GM19043 (cell line): ENCODE results near the gene TPP2.

Source experiments
- ATAC-seq: cut with Tn5 transposase; IDR thresholded peaks from one replicate; pipeline ENCODE4 v1.9.1; 2021; ENCODE audit warnings: low read depth; ENCODE audit not compliant: unreplicated experiment

The TPP2 gene

DNA sequence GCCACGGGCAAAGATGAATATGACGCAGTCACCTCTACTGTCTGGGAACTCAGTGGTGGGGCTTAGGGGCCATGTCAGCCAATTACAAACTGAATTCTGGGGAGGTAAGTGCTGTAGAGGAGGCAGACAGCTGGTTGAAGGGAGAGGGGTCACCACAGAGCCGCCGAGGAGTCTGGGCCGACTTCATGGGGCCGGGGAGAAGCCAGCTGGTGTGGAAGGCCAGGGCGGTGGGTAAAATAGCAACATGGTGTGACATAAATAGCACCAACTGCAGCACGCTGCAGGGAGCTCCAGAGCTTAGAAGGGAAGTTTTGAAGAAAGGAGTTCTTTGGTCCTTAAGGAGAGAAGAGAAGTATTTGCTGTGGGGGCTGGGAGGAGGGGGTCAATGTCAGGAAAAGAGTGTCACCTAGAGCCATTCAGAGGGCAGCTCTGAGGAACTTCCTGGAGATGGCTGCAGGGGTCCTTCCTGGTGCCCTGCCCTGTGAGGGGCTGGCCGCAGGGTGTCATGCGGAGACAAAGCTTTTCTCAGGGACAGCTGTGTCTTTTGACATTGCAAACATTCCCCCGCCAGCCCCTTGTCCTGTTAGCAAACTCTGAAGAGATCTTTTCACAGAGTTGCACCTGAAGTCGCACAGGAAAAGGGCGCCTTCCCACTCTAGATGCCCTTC lies 91.7 kb downstream of the TPP2 start:
- ATAC-seq: no peak

DNA sequence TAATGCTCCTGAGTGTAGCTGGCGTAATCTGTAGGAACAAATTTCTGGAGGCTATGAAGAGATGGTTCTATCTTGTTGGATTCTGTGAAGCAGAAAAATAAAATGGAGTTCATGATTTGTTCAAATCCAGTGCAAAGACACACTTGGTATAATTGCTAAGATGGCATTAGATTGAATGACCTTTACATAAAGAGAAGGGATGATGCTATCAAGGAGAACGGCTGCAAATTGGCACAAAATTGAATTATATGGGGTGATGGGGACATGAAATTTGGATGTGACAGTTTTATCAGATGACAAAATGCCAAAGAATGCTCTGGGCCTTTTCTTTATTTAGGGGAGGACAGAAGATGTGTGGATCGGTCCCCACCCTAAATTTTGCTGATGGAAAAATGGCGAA lies 94.1 kb downstream of the TPP2 start:
- ATAC-seq: no peak

DNA sequence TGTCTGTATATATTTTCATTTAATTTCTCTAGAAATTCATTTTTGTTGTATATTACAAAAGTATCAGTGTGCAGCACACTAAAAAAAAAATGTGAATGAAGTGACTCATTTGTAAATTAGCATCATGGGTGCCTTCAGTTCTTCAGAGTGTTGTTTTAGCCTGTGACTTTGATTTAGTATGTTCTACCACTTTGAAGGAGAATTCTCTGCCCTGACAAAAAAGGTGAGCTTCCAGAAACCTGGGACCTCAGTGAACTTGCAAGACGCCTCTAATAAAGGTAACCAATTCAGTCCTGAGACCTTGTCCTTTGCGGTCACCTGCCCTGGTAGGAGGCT lies 95.7 kb downstream of the TPP2 start:
- no peak for ATAC-seq

DNA sequence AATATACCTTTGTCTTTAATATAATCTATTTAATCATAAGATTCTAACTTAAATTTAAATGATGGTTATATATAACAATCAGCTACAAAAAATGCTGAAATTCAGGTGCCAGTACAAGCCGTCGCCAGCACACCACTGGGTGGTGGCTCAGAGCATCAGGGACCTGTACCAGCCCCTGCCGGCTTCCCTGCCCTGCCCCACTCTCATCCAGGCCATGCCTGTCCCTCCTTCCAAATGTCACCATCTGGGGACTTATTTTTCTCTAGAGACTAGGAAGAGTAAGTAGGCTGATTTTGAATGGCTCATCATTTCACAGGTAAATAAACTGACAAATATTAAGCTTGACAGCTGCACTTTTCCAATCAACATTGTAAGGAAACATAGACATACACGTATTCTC lies 96.5 kb downstream of the TPP2 start:
- ATAC-seq: no peak

DNA sequence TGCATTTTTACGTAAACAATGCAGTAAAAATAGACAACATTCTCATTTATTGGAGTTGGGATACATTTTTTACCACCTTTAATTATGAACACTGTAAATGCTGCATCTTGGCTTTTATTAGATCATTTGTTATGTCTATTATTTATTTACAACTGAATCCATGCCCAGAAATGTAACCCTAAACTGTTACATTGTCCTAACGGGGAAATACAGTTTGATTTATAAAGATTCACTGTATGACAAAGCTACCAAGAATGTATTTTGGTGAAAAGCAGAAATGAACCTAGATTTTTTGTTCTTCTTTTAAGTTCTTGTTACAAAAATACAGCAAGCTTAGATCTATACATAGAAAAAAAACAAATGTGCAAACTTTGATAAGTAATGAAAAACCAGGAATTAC lies 97.0 kb downstream of the TPP2 start:
- no peak for ATAC-seq

DNA sequence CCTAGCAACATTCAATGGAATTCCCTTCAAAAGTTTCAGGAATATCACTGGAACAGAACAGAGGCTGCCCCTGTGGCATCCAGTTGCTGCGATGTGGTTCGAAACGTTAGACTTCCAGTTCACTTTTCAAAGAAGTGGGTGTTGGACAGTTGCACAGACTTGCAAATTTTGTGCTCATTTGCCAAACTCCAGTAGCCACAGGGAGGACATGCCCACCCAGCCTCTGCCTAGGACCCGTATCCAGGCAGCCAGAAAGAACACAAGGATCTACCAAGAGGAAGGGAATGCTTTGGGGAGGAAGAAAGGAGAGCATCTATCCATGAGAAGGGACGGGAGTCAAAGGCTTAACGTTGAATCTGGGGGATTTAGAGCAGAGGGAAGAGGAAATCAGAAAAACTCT lies 98.2 kb downstream of the TPP2 start, which contains the start of gene METTL21C:
Gene METTL21C, minus strand, starts transcription at position 108 of the 400 bp plus-strand sequence. CDS start 546 bp downstream, outside the sequence.
- ATAC-seq: no peak

DNA sequence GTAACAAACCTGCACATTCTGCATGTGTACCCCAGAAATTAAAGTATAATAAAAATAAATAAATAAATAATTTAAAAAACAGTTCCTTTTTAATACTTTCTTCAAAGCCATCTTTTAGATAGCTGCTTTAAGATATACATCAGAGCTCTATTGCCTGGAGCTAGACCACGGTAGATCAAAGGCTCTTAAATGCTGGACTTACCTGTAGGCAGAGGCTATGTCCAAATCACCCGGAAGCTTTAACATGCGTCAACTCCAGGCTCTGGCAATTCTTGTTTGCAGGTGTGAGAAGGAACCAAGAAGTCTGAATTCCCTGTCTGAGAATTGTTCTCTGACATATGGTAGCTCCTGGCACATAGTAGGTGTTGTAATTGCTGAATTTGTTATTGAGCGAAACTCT lies 99.7 kb downstream of the TPP2 start:
- no peak for ATAC-seq

DNA sequence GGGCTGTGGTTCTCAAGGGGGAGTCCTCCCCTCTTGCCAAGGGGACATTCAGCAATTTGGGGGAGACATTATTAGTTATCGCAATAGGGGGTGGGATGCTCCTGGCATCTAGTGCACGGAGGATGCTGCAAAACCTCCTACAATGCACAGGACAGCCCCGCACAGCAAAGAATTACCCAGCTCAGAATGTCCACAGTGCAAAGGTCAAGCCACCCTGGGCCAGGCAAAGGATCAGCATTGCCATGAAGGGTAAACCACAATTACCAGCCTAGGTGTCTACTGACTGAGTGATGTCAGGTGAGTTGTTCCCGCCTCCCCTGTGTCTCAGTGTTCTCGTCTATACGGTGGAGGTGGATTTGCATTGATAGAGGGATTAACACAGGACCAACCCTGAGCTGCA lies 100.5 kb downstream of the TPP2 start:
- no peak for ATAC-seq

DNA sequence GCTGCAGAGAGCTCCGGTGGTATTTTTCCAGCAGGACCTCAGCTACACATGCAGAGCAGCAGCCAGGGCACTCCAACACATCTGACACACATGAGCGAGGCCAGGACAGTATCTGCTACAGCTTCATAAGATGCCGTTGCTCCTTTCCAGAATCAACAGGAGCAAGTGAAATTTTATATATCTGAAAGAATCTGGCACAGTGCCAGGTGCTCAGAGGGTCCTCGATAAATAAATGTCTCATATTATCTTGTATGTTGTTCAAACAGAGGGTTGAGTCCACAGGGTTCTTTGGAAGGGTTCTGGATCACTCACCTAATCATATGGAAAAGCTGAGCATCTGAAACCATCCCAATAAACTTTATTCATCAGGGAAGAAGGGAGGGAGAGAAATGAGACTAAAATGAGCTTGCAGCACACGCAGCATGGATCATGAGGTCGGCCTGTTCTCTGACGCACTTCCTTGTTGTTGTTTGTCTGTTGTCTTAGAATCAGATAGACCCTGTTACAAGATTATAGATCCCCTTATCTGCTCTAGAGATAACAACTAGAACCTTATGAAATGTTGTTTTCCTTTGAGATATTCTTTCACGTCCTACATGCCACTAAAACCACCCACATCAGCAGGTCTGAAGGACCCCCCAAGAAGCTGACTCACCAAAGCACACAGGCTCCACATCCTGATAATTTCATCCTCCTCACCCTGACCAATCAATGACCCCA lies 101.3 kb downstream of the TPP2 start:
- no peak for ATAC-seq

DNA sequence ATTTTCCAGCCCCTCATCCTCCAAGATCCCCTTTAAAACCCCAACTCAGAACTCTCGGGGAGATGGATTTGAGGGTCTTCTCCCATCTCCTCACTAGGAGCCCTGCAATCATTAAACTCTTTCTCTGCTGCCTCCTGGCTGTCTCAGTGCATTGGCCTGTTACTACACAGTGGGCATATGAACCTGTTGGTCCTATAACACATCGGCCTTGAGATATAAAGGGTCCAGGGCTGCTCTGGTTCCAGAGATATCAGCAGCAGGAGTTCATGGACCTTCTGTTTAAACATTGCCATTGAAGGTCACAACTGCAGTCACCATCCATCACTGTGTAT lies 101.8 kb downstream of the TPP2 start:
- no peak for ATAC-seq

DNA sequence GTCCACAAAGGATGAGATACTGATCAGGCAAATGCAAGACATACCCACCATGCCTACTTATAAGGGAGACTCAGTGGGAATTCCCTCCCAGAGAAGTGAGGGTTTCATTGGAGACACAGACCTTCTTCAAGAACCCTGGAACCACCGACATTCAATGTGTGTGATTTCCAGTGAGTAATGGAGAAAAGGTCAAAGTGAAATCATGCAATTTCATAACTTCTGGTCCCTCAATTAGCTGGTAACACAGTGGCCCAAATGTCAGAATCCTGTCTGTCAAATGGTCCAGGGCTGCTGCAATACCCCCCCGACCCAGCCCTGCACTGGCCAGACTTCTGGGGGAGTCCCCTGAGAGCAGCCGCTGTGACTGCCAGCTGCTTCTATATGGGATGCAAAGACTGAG lies 102.7 kb downstream of the TPP2 start:
- ATAC-seq: no peak

DNA sequence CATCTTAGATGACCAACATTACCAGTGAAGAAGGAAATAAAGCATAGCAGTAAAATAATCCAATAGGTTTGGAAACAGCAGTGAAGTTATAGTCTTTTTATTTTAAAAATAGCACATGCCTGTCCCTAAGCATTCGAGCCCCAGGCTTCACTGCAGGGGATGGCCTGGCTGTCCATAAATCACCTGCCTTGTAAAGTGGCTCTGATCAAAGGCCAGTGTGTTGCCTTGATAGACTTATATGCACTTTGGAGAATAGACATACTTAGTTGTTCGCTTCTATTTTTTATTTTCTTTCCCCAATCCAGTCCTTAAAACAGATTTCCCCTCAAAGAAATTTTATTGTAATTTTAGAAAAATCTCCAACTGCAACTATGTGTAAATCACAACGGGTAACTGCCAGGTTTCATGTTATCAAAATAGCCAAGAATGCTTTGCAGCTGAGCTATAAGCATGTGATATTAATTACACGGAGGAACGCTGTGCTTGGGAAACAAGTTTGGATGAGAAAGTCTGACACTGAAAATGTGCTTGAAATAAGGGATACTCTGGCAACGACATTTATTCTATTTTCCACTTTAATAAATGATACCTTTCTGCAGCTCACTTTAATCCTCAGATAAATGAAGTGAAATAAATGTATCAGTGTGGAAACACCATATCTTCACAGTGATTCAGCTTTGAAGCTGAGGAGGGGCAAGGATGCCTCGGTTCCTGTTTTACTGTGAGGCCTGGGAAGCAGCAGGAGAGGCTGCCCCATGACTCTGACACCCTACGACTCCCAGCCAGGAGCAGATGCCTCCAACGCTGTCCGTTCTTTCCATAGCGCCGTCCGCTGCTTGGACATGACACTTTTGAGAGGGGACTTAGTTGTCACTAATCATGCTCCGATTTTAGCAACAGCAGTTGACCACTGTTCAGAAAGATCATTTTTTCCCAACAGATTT lies 103.6 kb downstream of the TPP2 start:
- no peak for ATAC-seq

DNA sequence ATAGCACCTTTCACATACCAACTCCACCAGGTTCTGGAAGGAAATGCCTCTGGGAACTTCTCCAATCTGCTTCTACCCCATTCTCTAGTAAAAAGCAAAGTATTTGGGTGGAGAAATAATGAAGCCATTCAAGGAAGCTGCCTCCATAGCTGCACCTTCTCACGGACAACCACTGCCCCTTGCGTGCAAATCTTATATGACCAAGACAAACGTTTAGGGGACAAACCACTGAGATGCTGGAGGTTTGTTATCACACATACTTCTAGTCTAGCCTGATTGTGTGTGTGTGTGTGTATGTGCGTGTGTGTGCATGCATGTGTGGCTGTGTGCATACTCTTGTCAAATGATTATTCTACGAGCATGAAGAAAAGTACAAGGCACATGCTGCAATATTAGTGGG lies 104.5 kb downstream of the TPP2 start:
- ATAC-seq: no peak

DNA sequence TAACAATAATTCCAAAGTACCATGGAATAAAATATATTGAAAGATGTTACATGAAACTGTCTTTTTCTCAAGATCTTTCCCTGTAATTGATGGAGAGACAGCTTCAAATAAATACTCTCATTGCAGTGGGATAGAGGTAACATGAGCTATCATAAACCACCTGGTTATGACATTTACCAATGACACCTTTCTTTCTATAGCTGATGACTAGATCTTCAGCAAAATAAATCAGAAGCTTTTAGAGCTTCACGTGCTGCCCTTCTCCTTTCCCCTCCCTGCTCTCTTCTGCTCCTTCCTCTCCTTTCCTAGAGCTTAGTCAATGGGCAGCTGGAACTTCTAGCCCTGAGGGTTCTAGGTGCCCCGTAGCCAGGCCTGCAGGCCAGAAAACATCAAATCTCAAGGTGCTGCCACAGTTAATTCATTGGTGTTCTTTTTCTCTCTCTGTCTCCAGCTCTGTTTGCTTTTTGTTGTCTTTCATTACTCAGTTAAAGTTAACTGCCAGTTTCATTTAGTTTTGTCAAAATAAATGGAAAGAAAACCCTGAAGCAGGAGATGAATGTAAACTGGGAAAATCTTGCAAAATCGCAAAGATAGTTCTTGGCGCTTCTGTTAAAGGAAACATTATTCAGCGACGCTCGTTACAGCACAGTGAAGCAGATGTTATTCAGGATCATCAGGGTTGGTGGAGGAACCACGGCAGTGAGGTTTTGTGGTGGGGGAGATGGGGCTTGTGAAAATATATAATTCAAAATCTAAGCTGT lies 106.4 kb downstream of the TPP2 start:
- no peak for ATAC-seq

DNA sequence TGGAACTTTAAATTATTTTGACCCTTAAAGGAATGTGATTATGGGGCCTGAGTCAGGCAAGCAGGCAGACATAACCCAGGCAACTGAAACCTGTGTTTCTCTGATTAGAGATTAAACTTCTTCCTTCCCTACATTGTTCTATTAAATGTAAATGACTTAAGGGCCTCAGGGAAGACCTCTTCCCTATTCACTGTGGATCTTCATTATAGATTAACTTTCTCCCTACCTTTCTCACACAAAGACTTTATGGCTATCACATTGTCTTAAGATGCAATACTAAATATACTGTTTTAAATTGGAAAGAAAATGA lies 106.9 kb downstream of the TPP2 start:
- ATAC-seq: no peak

DNA sequence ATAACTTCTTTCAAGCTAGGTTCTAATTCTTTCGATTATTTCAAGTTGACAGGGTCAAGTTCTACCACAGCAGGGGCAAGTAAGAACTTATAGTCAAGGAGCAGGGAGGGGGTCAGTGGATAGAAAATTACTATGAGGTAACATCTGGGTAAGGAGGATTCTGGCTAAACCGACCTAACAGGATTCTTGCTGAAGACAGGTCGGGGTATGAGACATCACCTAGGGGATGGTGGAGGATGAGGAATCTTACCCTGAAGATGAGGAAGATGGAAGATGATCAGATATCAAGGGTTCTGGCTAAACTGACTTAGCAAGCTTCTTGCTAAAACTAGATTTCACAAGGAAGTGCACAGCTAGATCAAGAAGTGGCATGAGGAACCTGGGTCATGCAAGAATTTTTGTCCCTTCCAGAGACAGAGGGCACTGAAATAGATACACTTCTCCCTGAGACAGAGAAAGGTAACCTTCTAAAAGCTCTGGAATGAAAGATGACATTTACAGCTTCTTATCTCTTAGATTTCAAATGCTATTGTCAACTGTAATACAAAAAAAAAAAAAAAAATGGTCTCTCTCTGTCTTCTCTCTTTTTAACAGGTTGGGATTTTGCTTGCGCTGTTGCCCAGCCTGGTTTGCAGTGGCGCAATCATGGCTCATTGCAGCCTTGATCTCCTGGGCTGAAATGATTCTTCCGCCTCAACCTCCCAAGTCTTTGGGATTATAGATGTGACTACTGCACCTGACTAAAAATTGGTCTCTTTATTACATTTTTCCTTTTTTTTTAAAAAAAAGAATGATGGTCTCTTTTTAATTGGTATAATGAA lies 107.7 kb downstream of the TPP2 start:
- no peak for ATAC-seq

DNA sequence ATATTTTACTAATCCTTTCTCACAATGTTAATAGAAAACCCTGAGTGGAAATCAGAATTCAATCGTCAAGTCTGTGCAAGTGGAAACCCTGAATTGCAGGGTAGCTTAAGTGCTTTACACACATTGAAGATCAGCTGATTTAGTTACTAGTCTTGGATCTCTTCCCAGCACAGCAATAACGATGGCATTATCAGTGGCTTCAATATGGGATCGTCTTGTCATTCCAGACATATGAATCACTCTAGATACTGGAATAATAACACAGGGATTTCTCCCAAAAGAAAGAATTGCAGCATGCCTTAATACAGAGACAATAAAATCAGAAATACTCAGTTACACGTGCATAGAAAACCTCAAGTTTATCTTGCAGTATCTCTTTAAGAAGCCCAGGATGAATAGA lies 110.7 kb downstream of the TPP2 start:
- ATAC-seq: no peak

DNA sequence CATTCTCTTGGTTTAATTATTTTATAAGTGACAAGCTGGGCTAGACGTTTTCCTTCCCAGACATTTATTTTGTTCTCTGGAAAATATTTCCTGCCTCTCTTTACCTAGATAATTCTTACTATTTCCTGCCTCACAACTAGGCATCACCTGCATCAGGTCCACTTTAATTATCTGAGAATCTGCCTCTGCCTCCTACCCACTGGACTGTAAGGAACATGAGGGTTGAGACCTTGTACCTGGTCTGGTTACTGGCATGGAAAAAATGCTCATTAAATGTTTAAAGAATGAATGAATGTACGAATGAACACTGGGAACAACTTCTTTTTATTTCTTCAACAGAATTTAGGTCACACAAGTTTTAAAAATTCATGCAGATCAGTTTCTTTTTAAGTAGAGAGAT lies 111.4 kb downstream of the TPP2 start:
- no peak for ATAC-seq

DNA sequence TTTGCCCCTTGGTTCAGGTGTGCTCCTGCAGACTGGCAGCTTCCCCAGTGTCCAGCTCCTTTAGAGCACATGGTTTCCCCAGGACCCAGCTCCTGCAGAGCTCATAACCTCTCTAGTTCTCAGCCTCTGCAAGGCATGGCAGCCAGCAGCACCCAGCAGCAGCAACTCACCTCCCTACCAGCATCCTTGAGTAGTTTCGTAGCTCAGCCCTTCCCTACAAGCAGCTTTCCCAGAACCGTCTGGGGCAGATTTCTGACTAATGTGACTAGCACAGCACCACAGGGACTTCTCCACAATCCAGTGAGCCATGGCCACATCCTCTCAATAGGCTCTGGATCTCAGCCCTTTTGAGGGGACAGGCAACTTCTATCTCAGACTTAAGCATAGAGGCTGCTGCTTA lies 112.2 kb downstream of the TPP2 start:
- ATAC-seq: no peak

DNA sequence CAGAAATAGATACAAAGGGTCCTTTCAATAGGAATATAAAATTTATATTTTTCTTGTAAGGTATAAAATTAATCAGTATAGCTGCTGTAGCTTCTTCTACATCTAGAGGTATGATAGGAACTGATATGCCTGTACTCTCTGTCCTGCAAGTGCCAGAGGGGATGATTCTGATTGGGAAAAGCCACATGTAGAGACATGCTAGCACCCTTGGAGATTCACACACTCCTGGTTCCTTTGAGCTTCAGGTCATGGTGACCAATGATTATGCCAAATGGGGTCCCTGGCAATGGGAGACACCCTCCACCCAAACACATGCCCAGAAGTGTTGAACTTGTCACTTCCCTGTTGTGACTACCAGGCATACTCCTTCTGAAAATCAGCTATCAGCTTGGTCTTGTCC lies 112.8 kb downstream of the TPP2 start:
- ATAC-seq: no peak
